ENCODE results near the gene MXRA7.
"Not testable (repeated sequence)": the region's sequence is repeated elsewhere in the genome, so short reads cannot be mapped to it uniquely, and the experiment has no call there.

The MXRA7 gene

DNA sequence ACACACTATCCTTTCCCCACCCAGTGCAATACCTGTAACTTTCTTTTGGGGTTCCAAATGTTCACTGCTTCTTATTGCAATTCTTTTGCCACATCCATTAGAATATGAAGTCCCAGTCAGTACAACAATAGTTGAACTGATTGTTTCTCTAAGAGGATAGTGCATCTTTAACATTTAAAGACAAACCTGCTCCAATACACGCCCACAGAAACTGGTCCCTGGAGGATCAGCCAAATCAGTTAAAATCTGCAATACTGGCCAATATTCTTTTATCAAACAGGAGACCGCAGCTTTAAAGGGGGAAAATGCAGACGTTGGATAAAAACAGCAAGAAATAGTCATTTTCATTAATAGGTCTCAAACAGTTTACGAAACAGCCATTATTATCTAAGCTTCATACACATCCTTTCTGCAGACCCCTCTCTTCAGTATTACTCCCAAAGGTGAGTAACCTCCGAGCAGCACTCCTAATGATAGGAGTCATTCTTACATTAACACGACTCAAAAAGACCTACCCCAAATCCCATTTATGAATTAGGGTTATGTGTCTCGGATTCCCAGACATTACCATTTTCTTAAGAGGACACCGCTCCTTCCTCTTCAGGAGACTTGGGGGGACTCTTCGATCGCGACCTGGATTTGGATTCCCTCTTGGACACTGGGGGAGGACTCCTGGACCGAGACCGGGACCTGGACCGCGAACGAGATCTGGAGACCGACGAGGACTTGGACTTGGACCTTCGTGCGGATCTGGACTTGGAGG lies 25.0 kb upstream of the MXRA7 start:
- no peak for DNase-seq (ENCODE audit: low read depth in 2 of 2)

- DNase-seq (ENCODE audit: low read depth in 2 of 2): no peak
Measured at GRCh38 chr17:76735006-76735405, 24.2 kb upstream of the MXRA7 start.

GRCh38 chr17:76734080-76734840 lies 23.5 kb upstream of the MXRA7 start:
- no peak for DNase-seq (ENCODE audit: low read depth in 2 of 2)

DNA sequence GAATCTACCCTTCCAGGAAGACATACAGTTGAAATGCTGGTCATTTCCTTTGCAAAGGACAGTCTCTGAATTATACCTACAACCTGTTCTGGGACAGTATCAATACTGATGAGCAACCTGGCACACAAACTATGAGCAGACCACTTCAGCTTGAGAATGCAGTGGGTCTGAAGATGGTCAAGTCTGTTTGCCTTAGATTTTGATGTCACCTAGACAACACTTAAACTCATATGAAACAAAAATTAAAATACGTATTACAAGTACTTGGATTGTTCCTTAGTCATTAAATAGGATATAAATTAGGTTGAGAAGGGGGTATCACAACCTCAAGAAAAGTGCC lies 22.8 kb upstream of the MXRA7 start:
- DNase-seq (ENCODE audit: low read depth in 2 of 2): no peak

DNA sequence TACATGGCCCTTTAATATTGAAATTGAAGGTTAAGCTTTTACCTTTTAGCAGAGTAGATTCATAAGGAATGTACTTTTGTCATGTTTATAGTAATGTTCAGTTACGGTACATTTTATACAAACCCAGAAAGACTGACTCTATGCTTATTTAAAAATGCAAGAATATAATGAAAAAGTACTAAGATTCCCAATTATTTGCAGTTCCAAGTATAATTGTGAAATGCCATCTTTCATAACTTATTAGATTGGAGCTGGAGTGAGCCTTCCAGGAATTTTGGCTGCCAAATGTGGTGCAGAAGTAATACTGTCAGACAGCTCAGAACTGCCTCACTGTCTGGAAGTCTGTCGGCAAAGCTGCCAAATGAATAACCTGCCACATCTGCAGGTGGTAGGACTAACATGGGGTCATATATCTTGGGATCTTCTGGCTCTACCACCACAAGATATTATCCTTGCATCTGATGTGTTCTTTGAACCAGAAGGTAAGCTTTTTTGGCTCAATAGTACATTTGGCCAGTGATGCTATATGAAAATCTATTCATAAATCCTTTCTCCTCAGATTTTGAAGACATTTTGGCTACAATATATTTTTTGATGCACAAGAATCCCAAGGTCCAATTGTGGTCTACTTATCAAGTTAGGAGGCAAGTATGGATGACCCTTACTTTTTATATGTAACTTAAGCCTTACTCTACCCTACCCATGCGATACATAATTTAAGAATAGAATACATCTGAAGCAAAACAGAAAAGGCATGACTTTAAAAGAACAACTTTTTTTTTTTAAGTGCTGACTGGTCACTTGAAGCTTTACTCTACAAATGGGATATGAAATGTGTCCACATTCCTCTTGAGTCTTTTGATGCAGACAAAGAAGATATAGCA lies 22.2 kb upstream of the MXRA7 start:
- DNase-seq (ENCODE audit: low read depth in 2 of 2): no peak

GRCh38 chr17:76731800-76732733 lies 21.3 kb upstream of the MXRA7 start:
- not testable (repeated sequence) for DNase-seq (ENCODE audit: low read depth in 2 of 2)

DNA sequence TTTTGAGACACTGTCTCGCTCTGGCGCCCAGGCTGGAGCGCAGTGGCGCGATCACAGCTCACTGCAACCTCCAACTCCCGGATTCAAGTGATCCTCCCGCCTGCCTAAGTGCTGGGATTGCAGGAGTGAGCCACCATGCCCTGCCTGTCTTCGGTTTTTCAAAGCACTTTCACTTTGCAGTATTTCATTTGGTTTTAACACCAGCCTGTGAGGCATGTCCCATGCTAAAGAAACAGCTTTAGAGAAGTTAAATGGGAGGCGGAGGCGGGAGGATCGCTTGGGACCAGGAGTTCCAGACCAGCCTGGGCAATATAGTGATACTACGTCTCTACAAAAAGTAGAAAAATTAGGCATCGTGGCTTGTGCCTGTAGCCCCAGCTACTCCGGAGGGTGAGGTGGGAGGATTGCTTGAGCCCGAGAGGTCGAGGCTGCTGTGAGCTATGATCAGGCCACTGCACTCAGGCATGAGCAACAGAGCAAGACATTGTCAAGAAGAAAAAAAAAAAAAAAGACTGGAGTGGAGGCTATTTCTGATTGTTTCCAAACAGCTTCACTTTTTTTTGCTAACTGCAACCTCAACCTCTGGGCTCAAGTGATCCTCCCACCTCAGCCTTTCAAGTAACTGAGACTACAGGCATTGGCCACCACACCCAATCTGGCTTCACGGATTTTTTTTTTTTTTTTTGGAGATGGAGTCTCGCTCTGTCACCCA lies 17.1 kb upstream of the MXRA7 start:
- no peak for DNase-seq (ENCODE audit: low read depth in 2 of 2)

- no peak for DNase-seq (ENCODE audit: low read depth in 2 of 2)
Measured at GRCh38 chr17:76726776-76727718, 16.3 kb upstream of the MXRA7 start, which contains the start of gene METTL23. METTL23 (plus strand) TSS chr17:76726839; CDS start chr17:76729711, 2,872 bp downstream.

DNA sequence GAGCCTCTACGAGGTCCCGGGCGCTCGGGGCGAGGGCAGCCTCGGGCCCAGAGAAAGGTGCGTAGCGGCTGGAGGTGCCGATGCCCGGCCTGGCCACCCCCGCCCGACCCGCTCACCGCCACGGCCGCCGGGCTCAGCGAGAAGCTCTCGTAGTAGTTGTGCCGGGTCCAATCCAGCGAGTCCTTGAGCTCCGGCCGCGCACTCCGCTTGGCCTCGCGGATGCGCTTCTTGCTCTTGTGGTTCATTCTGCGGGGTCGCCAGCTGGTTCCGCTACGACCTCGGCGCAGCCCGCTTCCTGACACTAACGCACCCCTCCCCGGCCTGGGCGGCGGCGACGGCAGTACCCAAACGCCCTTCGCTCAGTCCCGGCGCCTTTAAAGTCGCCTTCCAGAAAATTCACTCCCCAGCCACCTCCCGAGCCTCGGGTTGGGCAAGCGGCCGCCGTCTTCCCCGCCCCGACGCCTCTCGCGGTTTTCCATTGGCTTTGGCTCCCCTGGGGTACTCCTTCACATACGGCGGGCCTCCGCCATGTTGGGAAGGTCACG lies 15.5 kb upstream of the MXRA7 start, which contains the start of gene JMJD6:
Gene JMJD6, minus strand, starts transcription at position 376 of the 545 bp plus-strand sequence. Its CDS starts 131 bp downstream, at position 245.
- peak; percentile 88 to 89 for DNase-seq (ENCODE audit: low read depth in 2 of 2)

DNA sequence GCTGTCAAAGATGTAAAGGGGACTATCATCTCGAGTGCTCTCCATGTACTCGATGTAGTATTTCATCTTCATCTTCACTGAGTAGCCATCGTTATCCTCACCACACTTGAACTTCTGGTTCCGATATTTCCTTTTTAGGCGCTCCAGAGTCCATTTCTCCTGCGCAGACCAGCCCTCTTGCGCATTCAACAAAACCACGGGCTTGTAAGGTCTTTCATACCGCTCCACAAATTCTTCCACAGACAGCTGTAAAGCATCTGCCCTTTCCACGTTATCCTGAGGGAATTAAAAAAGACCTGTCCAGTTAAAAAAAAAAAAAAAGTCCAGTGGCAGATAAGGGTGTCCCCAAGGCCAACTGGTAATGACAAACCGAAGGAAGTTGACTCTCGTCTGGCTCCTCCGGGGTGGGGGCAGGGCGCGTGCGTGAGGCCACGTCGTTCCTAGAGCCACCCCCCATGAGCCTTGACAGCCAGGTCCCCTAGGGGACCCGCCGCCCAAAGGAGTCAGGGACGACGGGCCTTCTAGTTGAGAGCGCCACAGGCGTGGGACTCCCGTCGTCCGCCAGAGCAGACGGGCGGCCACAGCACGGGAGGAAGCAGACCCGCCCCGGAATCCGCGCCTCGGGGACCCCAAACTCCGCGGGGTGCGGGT lies 14.9 kb upstream of the MXRA7 start:
- peak in 1 of 2 donors; percentile 57 for DNase-seq (ENCODE audit: low read depth in 2 of 2)

- DNase-seq (ENCODE audit: low read depth in 2 of 2): no peak
Measured at GRCh38 chr17:76723812-76724211, 13.0 kb upstream of the MXRA7 start.

GRCh38 chr17:76722977-76723376 lies 12.2 kb upstream of the MXRA7 start:
- not testable (repeated sequence) for DNase-seq (ENCODE audit: low read depth in 2 of 2)

DNA sequence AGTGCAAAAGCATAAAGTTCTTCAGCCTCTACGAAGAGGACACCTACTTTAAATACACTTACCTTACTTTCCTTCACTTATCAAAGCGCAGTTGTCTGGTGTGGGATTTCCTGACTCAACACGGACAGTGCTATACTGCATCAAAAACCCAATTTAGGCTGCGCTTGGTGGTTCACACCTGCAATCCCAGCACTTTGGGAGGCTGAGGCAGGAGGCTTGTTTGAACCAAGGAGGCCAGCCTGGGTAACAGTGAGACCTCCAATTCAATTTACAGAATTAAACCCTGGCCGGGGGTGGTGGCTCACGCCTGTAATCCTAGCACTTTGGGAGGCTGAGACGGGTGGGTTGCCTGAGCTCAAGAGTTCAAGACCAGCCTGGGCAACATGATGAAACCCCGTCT lies 11.5 kb upstream of the MXRA7 start:
- DNase-seq (ENCODE audit: low read depth in 2 of 2): no peak

GRCh38 chr17:76721463-76721862 lies 10.7 kb upstream of the MXRA7 start:
- no peak for DNase-seq (ENCODE audit: low read depth in 2 of 2)

GRCh38 chr17:76720941-76721340 lies 10.2 kb upstream of the MXRA7 start:
- no peak for DNase-seq (ENCODE audit: low read depth in 2 of 2)

DNA sequence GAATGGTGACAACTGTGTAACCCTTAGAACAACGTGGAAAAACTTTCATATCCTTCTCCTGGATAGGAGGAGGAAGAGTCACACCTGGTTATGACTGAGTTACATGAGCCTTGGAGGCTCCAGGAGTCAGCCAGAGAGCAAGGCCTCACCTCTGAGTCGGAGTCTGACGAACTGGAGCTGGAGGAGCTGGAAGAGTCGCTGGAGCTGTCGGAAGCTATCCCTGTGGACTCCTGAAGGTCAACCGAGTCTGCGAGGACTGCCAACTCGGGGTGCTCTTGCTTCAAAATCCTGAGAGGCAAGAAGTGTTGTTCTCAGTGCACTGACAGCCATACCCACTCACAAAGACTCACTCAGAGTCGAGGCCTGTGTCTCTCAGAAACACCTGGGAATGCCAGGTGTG lies 9.4 kb upstream of the MXRA7 start:
- no peak for DNase-seq (ENCODE audit: low read depth in 2 of 2)

DNA sequence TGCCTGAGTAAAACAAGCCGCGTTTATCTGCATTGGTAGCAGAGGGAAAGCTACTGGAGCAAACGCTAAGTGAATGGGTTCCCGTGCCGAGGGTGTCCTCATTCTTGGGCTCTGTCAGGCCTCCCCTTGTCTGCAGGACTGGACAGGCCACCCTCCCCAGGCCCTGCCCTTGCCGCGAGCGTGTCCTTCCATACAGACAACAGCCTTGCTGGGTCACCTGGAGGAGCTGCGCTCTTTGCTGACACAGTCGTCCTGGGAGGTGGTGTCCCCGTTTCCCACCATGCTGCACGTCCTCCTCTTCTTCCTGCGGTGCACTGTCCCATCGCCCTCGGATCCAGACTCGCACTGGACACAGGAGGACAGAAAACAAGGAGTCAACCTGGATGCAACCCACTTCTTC lies 7.8 kb upstream of the MXRA7 start:
- no peak for DNase-seq (ENCODE audit: low read depth in 2 of 2)

- DNase-seq (ENCODE audit: low read depth in 2 of 2): no peak
Measured at GRCh38 chr17:76716839-76717215, 6.1 kb upstream of the MXRA7 start.

Data from stimulated activated CD8-positive, alpha-beta memory T cell treated with anti-CD3 and anti-CD28 coated beads, Interleukin-15, amount 100 ng/mL, for 4 hours (primary cell).